Measurements from ENCODE around the gene SPATA31C1.

Gene SPATA31C1

GRCh38 chr9:87944096-87944495 is 26.3 kb downstream of the SPATA31C1 start:
- no peak for DNase-seq

DNA sequence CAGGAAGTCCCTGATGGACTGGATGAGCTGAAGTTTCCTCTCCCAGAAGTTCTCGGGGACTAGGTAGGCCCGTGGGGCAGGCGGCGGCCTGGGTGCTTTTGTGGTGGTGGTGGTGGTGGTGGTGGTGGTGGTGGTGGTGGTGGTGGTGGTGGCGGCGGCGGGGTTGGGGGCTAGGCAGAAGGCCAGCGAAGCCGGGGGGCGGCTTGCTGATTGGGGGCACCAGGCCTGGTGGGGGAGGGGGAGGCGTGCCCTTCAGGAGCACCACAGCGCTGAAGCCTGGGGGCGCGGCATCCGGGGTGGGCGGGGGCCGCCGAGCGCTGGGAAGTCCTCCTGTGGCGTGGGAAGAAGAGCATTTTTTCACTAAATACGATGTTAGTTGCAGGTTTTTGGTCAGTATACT is 26.9 kb downstream of the SPATA31C1 start:
- no peak for DNase-seq

GRCh38 chr9:87950296-87950695 is 32.5 kb downstream of the SPATA31C1 start:
- DNase-seq: no peak

GRCh38 chr9:87950765-87951488 is 33.2 kb downstream of the SPATA31C1 start:
- DNase-seq: no peak

- DNase-seq: no peak
Observed at GRCh38 chr9:87954230-87954629, 36.5 kb downstream of the SPATA31C1 start.

DNA sequence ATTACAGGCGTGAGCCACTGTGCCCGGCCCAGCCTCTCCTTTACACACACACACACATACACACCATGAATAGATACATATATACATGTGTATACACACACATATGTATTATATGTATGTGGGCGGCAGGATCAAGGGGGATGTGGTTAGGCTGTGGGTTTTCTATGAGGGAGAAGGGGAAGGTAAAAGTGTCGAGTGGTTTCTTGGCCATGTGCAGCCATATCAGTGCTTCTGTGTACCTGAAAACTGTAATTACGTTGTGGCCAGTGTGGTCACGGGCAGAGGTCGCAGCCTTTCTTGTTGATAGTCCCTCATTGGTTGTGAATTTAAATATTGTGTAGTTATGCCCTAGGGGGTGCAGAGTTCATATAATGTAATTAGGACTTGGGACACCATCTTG is 40.1 kb downstream of the SPATA31C1 start:
- DNase-seq: no peak

- no peak for DNase-seq
Observed at GRCh38 chr9:87958591-87958990, 40.8 kb downstream of the SPATA31C1 start.

DNA sequence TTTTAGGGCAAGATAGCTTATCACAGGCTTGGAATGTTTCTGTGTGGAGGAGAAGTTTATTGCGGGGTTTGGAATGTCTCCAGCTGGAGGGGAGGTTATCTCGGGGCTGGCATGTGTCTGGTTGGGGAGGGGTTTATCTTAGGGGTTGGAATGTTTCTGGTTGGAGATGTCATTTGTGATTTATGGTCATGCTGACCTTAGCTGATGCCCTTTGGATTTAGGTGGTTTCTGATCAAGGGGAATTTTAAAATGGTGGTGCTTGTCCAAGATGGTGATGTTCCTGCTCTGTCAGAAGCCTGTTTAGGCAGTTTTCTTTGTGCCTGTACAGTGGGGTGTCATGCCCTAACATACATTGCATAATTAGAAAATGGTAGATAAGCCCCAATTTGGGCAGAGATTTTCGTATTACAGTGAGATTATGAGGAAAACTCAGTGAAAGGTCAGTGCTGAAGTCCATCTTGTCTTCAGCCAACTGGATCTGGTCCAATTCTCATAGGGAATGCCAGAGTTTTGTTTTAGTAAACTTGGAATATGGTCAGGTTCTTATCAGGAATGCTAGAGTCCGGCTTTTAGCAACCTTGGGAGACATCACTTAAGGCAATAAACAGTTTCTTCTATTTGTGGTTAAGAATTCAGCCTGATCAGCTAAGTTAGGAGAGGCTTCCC is 42.3 kb downstream of the SPATA31C1 start:
- no peak for DNase-seq

GRCh38 chr9:87963770-87964169 is 46.0 kb downstream of the SPATA31C1 start:
- DNase-seq: no peak

DNA sequence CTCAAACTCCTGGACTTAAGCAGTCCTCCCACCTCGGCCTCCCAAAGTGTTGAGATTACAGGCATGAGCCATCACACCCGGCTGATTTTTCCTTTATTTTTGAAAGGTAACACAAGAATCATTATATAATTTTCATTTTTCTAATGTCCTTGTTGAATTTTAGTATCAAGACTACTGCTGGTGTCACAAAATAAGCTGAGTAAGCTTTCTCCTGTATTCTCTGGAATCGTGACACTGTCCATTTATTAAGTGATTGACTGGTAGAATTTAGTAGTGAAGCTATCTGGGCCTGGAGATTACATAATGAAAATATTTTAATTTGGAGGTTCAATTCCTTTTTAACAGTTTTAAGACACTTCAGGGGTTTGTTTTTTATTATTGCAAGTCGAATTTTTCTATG is 47.1 kb downstream of the SPATA31C1 start:
- DNase-seq: no peak

DNA sequence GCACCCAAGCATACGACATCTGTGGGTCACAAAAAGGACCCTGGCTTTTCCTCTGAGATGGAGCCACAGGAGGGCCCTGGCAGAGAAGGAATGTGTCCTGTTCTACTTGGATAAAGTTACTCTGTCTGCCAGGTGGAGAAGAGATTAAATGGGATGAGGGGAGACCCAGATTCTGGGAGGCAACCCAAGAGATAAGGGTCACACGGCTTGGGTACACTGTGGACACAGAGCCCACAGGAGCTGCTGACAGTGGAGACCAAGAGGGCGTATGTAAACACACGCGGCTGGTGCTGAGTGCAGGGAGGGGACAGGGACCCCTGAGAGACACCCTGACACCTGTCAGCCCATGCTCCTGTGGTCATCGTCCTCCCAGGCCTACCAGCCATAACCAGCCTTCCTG is 50.4 kb downstream of the SPATA31C1 start:
- no peak for DNase-seq

GRCh38 chr9:87970602-87971001 is 52.8 kb downstream of the SPATA31C1 start:
- DNase-seq: no peak

- DNase-seq: no peak
Observed at GRCh38 chr9:87973122-87973521, 55.4 kb downstream of the SPATA31C1 start.

All from CD4-positive, alpha-beta T cell treated with Interferon gamma for 1 hour (primary cell).